HepG2 (cell line): ENCODE measurements around the gene APBB2. TPM values are rescaled to one million over a fixed set of nuclear protein-coding genes. Genes with fewer than 3 reads are reported as not detected.
A peak's percentile ranks its signal among the peaks of the same experiment; 100 is the strongest.

ENCODE experiments used
- CEBPB ChIP-seq: IDR thresholded peaks from 2 replicates; pipeline ENCODE4 v1.6.1; 2011; ENCODE audit warnings: low read depth, low read length, improper control_type of control experiment, borderline replicate concordance
- CEBPG ChIP-seq: IDR thresholded peaks from 2 replicates; pipeline ENCODE4 v1.6.1; 2016
- FOXA1 ChIP-seq, 2 experiments: fragments of 450-650 bp in 1 of 2; sonication (generic) in 1 of 2; formaldehyde crosslinking in 1 of 2; IDR thresholded peaks; 2 replicates each; pipeline versions ENCODE4 v1.4.0 to v1.6.1; 2016 to 2020; ENCODE audit warnings: missing genetic modification reagents in 1 of 2
- FOXA3 ChIP-seq: IDR thresholded peaks from 2 replicates; pipeline ENCODE4 v1.6.1; 2016; ENCODE audit warnings: missing genetic modification reagents, missing compliant biosample characterization
- FOXJ3 ChIP-seq: sonication (generic); formaldehyde crosslinking; IDR thresholded peaks from 2 replicates; pipeline ENCODE4 v1.4.0; 2020; ENCODE audit warnings: missing genetic modification reagents, mild to moderate bottlenecking, borderline replicate concordance
- FOXO1 ChIP-seq: sonication (generic); formaldehyde crosslinking; IDR thresholded peaks from 2 replicates; pipeline ENCODE4 v1.4.0; 2020; ENCODE audit warnings: missing genetic modification reagents
- FOXP4 ChIP-seq: sonication (generic); formaldehyde crosslinking; IDR thresholded peaks from 2 replicates; pipeline ENCODE4 v1.4.0; 2020; ENCODE audit warnings: missing genetic modification reagents
- GATAD2A ChIP-seq: IDR thresholded peaks from 2 replicates; pipeline ENCODE4 v1.6.1; 2016
- HMGXB4 ChIP-seq, 2 experiments: sonication (generic) in 1 of 2; formaldehyde crosslinking in 1 of 2; IDR thresholded peaks; 2 replicates each; pipeline versions ENCODE4 v1.4.0 to v1.6.1; 2018 to 2020; ENCODE audit warnings: missing genetic modification reagents in 2 of 2, borderline replicate concordance in 1 of 2, low read depth in 1 of 2, mild to moderate bottlenecking in 1 of 2, missing biosample characterization in 1 of 2
- HNF4A ChIP-seq: sonication (generic); formaldehyde crosslinking; IDR thresholded peaks from 2 replicates; pipeline ENCODE4 v1.4.0; 2020; ENCODE audit warnings: missing genetic modification reagents
- KDM1A ChIP-seq: IDR thresholded peaks from 2 replicates; pipeline ENCODE4 v1.6.1; 2016; ENCODE audit warnings: missing compliant biosample characterization
- KLF16 ChIP-seq, 2 experiments: sonication (generic) in 1 of 2; formaldehyde crosslinking in 1 of 2; IDR thresholded peaks; 2 replicates each; pipeline versions ENCODE4 v1.6.1 to v1.8.0; 2016 to 2023; ENCODE audit warnings: missing genetic modification reagents in 2 of 2, missing compliant biosample characterization in 1 of 2
- NAIF1 ChIP-seq: sonication (generic); formaldehyde crosslinking; IDR thresholded peaks from 2 replicates; pipeline ENCODE4 v1.5.0; 2020; ENCODE audit warnings: mild to moderate bottlenecking, missing genetic modification reagents, borderline replicate concordance
- POGZ ChIP-seq: sonication (generic); formaldehyde crosslinking; IDR thresholded peaks from 2 replicates; pipeline ENCODE4 v1.4.0; 2020; ENCODE audit warnings: mild to moderate bottlenecking, missing genetic modification reagents
- RAD21 ChIP-seq: fragments of 450-650 bp; formaldehyde crosslinking; IDR thresholded peaks from 2 replicates; pipeline ENCODE4 v1.5.0; 2020; ENCODE audit warnings: mild to moderate bottlenecking
- SNAI1 ChIP-seq: sonication (generic); formaldehyde crosslinking; IDR thresholded peaks from 2 replicates; pipeline ENCODE4 v1.5.0; 2020; ENCODE audit warnings: mild to moderate bottlenecking, missing genetic modification reagents, borderline replicate concordance
- SOX6 ChIP-seq, 2 experiments: fragments of 450-650 bp in 1 of 2; sonication (generic) in 1 of 2; formaldehyde crosslinking in 1 of 2; IDR thresholded peaks; 2 replicates each; pipeline versions ENCODE4 v1.4.0 to v1.6.1; 2017 to 2020; ENCODE audit warnings: antibody characterized with exemption in 1 of 2, mild to moderate bottlenecking in 1 of 2, missing genetic modification reagents in 1 of 2
- XRCC5 ChIP-seq: fragments of 200-400 bp; formaldehyde crosslinking; optimal IDR thresholded peaks from 2 replicates; pipeline ENCODE3; 2017; ENCODE audit warnings: mild to moderate bottlenecking, low read length
- ZNF510 ChIP-seq: sonication (generic); formaldehyde crosslinking; IDR thresholded peaks from 2 replicates; pipeline ENCODE4 v1.4.0; 2020; ENCODE audit warnings: low read depth, mild to moderate bottlenecking, missing genetic modification reagents
- ZNF800 ChIP-seq: sonication (generic); formaldehyde crosslinking; IDR thresholded peaks from 2 replicates; pipeline ENCODE4 v1.4.0; 2020; ENCODE audit warnings: missing genetic modification reagents
- ZNF816 ChIP-seq: sonication (generic); formaldehyde crosslinking; IDR thresholded peaks from 2 replicates; pipeline ENCODE4 v1.8.0; 2022; ENCODE audit warnings: missing genetic modification reagents, mild to moderate bottlenecking, borderline replicate concordance
- polyA plus RNA-seq, 8 experiments: library from polyadenylated mRNA; depleted of rRNA in 3 of 8; stranded (reverse) in 7 of 8; unstranded in 1 of 8; fragments of >200 nt; fragmentation: Illumina TruSeq in 4 of 8; extraction: Trizol in 4 of 8; gene quantifications; 2 replicates each; pipeline versions ENCODE4 v1.2.1 to v1.2.3, GENCODE V29; 2011 to 2016; ENCODE audit warnings: low read depth in 4 of 8, missing spikeins in 1 of 8, mixed read lengths in 1 of 8; ENCODE audit not compliant: insufficient read depth in 1 of 8
- total RNA-seq, 5 experiments: library from RNA; depleted of rRNA; stranded (reverse); fragments of >200 nt; fragmentation: Illumina TruSeq; extraction: Trizol; gene quantifications; 2 replicates each; pipeline ENCODE4 v1.2.3, GENCODE V29; 2016; ENCODE audit warnings: low read depth in 1 of 5
- TF ChIP-seq, protein P1 (sequence below): sonication (generic); formaldehyde crosslinking; conservative IDR thresholded peaks from 2 replicates; pipeline ENCODE4 v1.4.0; 2020; ENCODE audit warnings: missing genetic modification reagents

APBB2 gene
- total and polyA plus RNA-seq, 2 of the 13 experiments (the other 11 are each of a cell fraction or from before 2014, with no cell fraction given): 11.7 to 17.0 TPM

DNA sequence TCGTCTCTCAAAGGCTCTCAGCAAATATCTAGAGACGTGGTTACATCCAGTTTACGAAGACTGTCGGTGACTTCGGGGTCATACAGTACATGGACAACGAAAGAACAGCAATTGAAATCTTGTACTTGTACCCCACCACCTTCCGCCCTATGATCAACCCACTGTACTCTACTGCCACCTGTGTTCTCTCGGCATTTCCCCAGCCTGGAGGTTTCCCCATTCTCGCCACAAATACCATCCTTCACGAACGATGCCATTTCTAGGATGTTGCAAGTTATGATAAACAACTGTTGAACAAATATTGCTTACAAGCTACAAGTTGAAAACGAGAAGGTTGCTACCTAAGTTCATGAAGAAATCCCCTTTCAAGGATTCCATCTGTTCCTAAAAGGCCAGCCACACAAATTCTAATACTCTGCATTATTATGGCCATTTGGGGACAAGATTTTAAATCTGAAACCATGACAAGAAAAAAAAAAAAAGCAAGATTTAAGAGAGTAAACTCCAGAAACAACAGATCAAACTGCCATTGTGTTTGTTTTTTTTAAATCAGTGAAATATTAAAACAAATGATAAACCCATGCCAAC lies 1.6 kb downstream of the APBB2 start (continued):
- TF ChIP-seq ZNF800 (peak; percentile 78), ZNF510 (CRISPR knock-in tag) (no peak), FOXA3 (CRISPR knock-in tag) (no peak), CEBPG (CRISPR knock-in tag) (0 out of 2 replicates have a peak, but pooled peaks have one; percentile 28), SNAI1 (CRISPR knock-in tag) (no peak), NAIF1 (0 out of 2 replicates have a peak, but pooled peaks have one; percentile 48), CEBPB (peak; percentile 36; the same call in 1 of the 2 replicates), HMGXB4 (CRISPR knock-in tag; IDR thresholded peaks at IDR 0.05; ENCODE audit: borderline replicate concordance in 1 of 2, low read depth in 1 of 2) (peak; percentile 24 to 77; a peak in 3 of 4 replicates), XRCC5 (peak; percentile 36), FOXO1 (CRISPR knock-in tag) (0 out of 2 replicates have a peak, but pooled peaks have one; percentile 21), GATAD2A (CRISPR knock-in tag) (peak; percentile 42), POGZ (CRISPR knock-in tag) (peak; percentile 54), RAD21 (CRISPR knock-in tag) (peak; percentile 74), HNF4A (CRISPR knock-in tag) (peak; percentile 21; the same call in 1 of the 2 replicates), KDM1A (CRISPR knock-in tag) (0 out of 2 replicates have a peak, but pooled peaks have one; percentile 24), FOXJ3 (CRISPR knock-in tag) (peak; percentile 32; the same call in 1 of the 2 replicates), FOXP4 (CRISPR knock-in tag) (peak; percentile 19; the same call in 1 of the 2 replicates), KLF16 (CRISPR knock-in tag; IDR thresholded peaks at IDR 0.05) (0 out of 4 replicates have a peak, but pooled peaks of 1 of the 2 experiments have one; percentile 22), FOXA1 (IDR thresholded peaks at IDR 0.05) (no peak), FOXA1 (CRISPR knock-in tag; IDR thresholded peaks at IDR 0.05) (no peak), ZNF816 (CRISPR knock-in tag) (no peak), SOX6 (IDR thresholded peaks at IDR 0.05) (no peak), SOX6 (CRISPR knock-in tag; IDR thresholded peaks at IDR 0.05) (peak; percentile 47; the same call in 1 of the 2 replicates)
- TF ChIP-seq, protein P1, sequence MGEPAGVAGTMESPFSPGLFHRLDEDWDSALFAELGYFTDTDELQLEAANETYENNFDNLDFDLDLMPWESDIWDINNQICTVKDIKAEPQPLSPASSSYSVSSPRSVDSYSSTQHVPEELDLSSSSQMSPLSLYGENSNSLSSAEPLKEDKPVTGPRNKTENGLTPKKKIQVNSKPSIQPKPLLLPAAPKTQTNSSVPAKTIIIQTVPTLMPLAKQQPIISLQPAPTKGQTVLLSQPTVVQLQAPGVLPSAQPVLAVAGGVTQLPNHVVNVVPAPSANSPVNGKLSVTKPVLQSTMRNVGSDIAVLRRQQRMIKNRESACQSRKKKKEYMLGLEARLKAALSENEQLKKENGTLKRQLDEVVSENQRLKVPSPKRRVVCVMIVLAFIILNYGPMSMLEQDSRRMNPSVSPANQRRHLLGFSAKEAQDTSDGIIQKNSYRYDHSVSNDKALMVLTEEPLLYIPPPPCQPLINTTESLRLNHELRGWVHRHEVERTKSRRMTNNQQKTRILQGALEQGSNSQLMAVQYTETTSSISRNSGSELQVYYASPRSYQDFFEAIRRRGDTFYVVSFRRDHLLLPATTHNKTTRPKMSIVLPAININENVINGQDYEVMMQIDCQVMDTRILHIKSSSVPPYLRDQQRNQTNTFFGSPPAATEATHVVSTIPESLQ: no peak
